Neural progenitor cell (in vitro differentiated cells): ENCODE data around the gene RIBC2.

Experiments
- EZH2 ChIP-seq: fragments of 200-600 bp; sonication (generic); IDR thresholded peaks from 2 replicates; pipeline ENCODE4 v1.6.1; 2017; ENCODE audit warnings: antibody characterized with exemption, mild to moderate bottlenecking, moderate library complexity
- TF ChIP-seq, protein P1 (sequence below): fragments of 200-600 bp; sonication (generic); IDR thresholded peaks from 2 replicates; pipeline ENCODE4 v1.5.1; 2017; ENCODE audit warnings: antibody characterized with exemption, mild to moderate bottlenecking

DNA sequence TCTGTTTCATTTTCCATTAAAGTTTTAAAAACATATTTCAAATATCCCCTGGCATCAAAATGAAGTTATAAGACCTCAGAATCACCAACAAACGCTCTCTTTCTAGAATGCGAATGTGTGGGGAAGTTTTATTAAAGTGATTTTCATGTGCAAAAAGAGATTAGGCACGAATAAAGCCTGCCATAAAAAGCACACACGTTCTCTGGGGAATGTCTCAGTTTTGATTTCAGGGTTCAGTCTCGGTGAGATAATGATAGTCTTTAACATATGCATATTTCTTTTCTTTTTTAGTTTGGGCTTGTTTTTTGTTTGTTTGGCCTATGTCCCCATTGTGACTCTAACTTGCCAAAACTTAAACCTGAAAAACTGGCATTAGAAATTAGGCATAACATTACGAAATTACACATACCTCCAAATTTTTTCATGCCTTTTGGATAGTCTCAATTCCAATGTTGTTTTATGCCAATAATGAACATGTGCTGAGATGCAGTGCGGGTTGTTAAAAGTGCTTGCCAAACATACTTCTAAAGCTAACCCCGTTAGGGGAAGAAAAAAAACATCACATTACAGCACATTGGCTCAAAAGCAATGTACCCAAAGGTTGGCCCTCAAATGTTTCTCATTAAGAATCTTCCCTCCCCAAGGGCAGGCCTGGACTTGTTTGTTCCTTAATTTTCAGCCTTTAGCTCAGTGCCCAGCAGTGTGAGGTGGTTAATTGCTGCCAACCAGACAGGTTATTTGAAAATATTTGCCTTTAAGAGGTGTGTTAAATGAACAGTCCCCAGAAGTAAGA is 56.0 kb downstream of the RIBC2 start:
- TF ChIP-seq, protein P1, sequence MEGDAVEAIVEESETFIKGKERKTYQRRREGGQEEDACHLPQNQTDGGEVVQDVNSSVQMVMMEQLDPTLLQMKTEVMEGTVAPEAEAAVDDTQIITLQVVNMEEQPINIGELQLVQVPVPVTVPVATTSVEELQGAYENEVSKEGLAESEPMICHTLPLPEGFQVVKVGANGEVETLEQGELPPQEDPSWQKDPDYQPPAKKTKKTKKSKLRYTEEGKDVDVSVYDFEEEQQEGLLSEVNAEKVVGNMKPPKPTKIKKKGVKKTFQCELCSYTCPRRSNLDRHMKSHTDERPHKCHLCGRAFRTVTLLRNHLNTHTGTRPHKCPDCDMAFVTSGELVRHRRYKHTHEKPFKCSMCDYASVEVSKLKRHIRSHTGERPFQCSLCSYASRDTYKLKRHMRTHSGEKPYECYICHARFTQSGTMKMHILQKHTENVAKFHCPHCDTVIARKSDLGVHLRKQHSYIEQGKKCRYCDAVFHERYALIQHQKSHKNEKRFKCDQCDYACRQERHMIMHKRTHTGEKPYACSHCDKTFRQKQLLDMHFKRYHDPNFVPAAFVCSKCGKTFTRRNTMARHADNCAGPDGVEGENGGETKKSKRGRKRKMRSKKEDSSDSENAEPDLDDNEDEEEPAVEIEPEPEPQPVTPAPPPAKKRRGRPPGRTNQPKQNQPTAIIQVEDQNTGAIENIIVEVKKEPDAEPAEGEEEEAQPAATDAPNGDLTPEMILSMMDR, result no peak
- no peak for TF ChIP-seq EZH2
